Measurements from ENCODE around the gene ZNG1F.
"Not testable (repeated sequence)": the region's sequence is repeated elsewhere in the genome, so short reads cannot be mapped to it uniquely, and the experiment has no call there.

GRCh38 chr9:41086215-41086614 lies 102.9 kb downstream of the ZNG1F start:
- not testable (repeated sequence) for TF ChIP-seq CTCF (IDR thresholded peaks at IDR 0.05; ENCODE audit: low read length); EZH2 (IDR thresholded peaks at IDR 0.05; ENCODE audit: borderline replicate concordance, low read length)
